Activated CD4-positive, alpha-beta memory T cell treated with anti-CD3 and anti-CD28 coated beads, Interleukin-2, amount 10 ng/mL, durations not matched to agents 7 days and 5 days (primary cell): ENCODE data around the gene POR. TPM values are rescaled to one million over a fixed set of nuclear protein-coding genes. Genes with fewer than 3 reads are reported as not detected.
"Not testable (repeated sequence)": the region's sequence is repeated elsewhere in the genome, so short reads cannot be mapped to it uniquely, and the experiment has no call there.

Source experiments
- CTCF ChIA-PET: fragments of 350-600 bp; sonication (Branson Sonifier 250); formaldehyde crosslinking; loops from one replicate; lab custom pipeline; 2021; ENCODE audit warnings: antibody characterized with exemption, inconsistent platforms; lab: Charles Lee
- POLR2A ChIA-PET: fragments of 350-600 bp; sonication (Branson Sonifier 250); formaldehyde crosslinking; loops from one replicate; lab custom pipeline; 2021; ENCODE audit warnings: antibody characterized with exemption; lab: Charles Lee
- DNase-seq: peaks from one replicate; pipeline ENCODE4 v3.0.0-alpha.2; 2020
- H3K27ac Mint-ChIP-seq: one replicate; pipeline ENCODE4 v1.8.0; 2021; ENCODE audit warnings: mild to moderate bottlenecking, mixed read lengths
- H3K27me3 Mint-ChIP-seq: one replicate; pipeline ENCODE4 v1.8.0; 2021; ENCODE audit warnings: mixed read lengths
- H3K36me3 Mint-ChIP-seq: one replicate; pipeline ENCODE4 v1.8.0; 2021; ENCODE audit warnings: low read depth, mixed read lengths
- H3K4me1 Mint-ChIP-seq: one replicate; pipeline ENCODE4 v1.8.0; 2021; ENCODE audit warnings: mixed read lengths
- H3K4me3 Mint-ChIP-seq: one replicate; pipeline ENCODE4 v1.8.0; 2021; ENCODE audit warnings: mild to moderate bottlenecking, mixed read lengths
- H3K9me3 Mint-ChIP-seq: one replicate; pipeline ENCODE4 v1.8.0; 2021; ENCODE audit warnings: mixed read lengths
- total RNA-seq, 2 experiments: library from RNA; stranded (reverse); gene quantifications; one replicate each; pipeline ENCODE4 v1.2.3, GENCODE V29; 2021

POR gene
- total RNA-seq, 2 experiments from 2014 or later, result 34.0 to 45.3 TPM

DNA sequence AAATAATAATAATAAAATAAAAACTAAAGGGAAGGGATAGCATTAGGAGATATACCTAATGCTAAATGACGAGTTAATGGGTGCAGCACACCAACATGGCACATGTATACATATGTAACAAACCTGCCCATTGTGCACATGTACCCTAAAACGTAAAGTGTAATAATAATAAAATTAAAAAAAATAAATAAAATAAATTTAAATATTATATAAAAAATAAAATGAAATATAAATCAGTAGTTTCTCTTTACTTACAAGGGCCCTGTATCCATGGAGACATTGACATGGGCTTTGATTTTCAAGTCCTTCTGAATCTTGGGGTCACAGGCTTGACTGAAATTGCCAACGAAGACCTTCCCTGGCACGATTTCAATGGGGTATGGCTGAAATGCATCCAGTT is 90.0 kb downstream of the POR start:
- H3K27ac Mint-ChIP-seq, DNase-seq, POLR2A ChIA-PET, H3K4me3 Mint-ChIP-seq, H3K27me3 Mint-ChIP-seq, H3K9me3 Mint-ChIP-seq: not testable (repeated sequence)
- Mint-ChIP-seq H3K4me1 (peaks cover 22% of the 10 kb centered on the region), H3K36me3 (peaks cover 37% of the 10 kb centered on the region)
- CTCF ChIA-PET, result interaction anchor here (0.6 to 0.7 kb wide), 2 partner anchors 16 to 139 kb away, joined by 3 to 4 read pairs; no protein-coding TSS in a partner anchor

GRCh38 chr7:76008156-76008687 is 93.3 kb downstream of the POR start:
- no peak overlapping the region for H3K4me3 Mint-ChIP-seq
- H3K36me3 Mint-ChIP-seq, result peaks cover 42% of the 10 kb centered on the region
- H3K4me1 Mint-ChIP-seq, result peaks cover 31% of the 10 kb centered on the region
- H3K27ac Mint-ChIP-seq, result peak overlapping the region; percentile 78
- ChIA-PET POLR2A (interaction anchor here (0.8 to 2.7 kb wide), 5 partner anchors 11 to 93 kb away, joined by 3 to 11 read pairs (median 5); partner anchors contain the start of genes MDH2, POR and STYXL1), CTCF (interaction anchor here (1.2 to 3.3 kb wide), 2 partner anchors 12 to 89 kb away, joined by 4 to 24 read pairs; no protein-coding TSS in a partner anchor)
- H3K27me3 Mint-ChIP-seq, result peaks cover 6% of the 10 kb centered on the region
- H3K9me3 Mint-ChIP-seq, result no peaks in the 10 kb centered on the region
- DNase-seq, result peak; percentile 48

GRCh38 chr7:76009672-76010600 is 95.0 kb downstream of the POR start:
- peak overlapping the region; percentile 49 for H3K4me3 Mint-ChIP-seq
- peaks cover 41% of the 10 kb centered on the region for H3K36me3 Mint-ChIP-seq
- H3K27me3 Mint-ChIP-seq, result peaks cover 6% of the 10 kb centered on the region
- H3K9me3 Mint-ChIP-seq, result no peaks in the 10 kb centered on the region
- ChIA-PET CTCF (interaction anchor here (0.6 to 3.3 kb wide), 4 partner anchors 10 to 248 kb away, joined by 3 to 24 read pairs (median 4); no protein-coding TSS in a partner anchor), POLR2A (interaction anchor here (0.7 to 2.7 kb wide), 4 partner anchors 10 to 95 kb away, joined by 3 to 11 read pairs (median 6); partner anchors contain the start of genes MDH2, POR and STYXL1)
- no peak for DNase-seq
- H3K4me1 Mint-ChIP-seq, result peaks cover 31% of the 10 kb centered on the region
- peak overlapping the region; percentile 78 for H3K27ac Mint-ChIP-seq

DNA sequence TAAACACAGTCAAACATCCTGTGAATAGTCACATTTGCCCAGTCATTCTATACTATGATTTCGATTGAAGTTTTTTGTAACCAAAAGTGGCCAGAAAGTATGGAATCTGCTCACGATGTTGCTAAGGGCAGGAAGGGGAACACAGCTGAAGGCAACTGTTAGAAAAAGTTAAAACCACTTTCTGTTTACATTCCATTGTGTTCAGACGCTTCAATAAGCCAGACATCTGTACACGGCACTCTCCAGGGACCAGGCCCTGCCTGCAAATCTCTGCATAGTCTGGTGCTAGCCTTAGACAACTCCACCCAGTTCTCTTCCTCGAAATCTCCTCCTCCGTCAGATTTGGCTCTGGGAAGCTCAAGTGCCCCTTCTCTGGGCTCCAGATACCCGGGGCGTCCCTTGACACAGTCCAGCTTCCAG is 96.5 kb downstream of the POR start:
- POLR2A ChIA-PET, result interaction anchor here (1.3 kb wide), 1 partner anchor 37 kb away, joined by 4 read pairs; the partner anchor contains the start of genes MDH2 and STYXL1
- H3K4me1 Mint-ChIP-seq, result peaks cover 31% of the 10 kb centered on the region

DNA sequence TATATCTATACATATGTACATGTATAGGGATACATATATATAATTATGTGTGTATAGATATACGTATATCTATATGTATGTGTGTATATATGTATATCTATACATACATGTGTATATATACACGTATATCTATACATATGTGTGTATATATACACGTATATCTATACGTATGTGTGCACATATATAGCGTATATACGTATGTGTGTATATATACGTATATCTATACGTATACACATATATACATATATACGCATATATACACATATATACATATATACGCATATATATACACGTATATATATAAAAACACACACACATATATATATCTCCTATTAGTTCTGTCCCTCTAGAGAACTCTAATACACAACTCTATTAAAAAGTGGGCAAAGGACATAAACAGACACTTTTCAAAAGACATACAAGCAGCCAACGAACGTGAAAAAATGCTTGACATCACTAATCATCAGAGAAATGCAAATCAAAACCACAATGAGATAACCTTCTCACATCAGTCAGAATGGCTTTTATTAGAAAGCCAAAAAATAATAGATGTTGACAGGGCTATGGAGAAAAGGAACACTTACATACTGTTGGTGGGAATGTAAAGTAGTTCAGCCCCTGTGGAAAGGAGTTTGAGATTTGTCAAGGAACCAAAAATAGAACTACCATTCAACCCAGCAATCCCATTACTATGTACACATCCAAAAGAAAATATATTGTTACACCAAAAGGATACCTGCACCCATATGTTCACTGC is 101.4 kb downstream of the POR start:
- no peaks in the 10 kb centered on the region for H3K27me3 Mint-ChIP-seq
- H3K27ac Mint-ChIP-seq, result no peak overlapping the region
- CTCF ChIA-PET, result no interaction called here
- POLR2A ChIA-PET, result no interaction called here
- peaks cover 16% of the 10 kb centered on the region for H3K4me1 Mint-ChIP-seq
- H3K9me3 Mint-ChIP-seq, result no peaks in the 10 kb centered on the region
- DNase-seq, result no peak
- H3K36me3 Mint-ChIP-seq, result peaks cover 55% of the 10 kb centered on the region
- no peak overlapping the region for H3K4me3 Mint-ChIP-seq

More for the DNA sequence above, 96.5 kb downstream of the POR start:
- CTCF ChIA-PET, result interaction anchor here (1.0 to 1.4 kb wide), 2 partner anchors 146 to 249 kb away, joined by 3 to 4 read pairs; no protein-coding TSS in a partner anchor
- Mint-ChIP-seq H3K27ac (no peak overlapping the region), H3K9me3 (no peaks in the 10 kb centered on the region), H3K36me3 (peaks cover 41% of the 10 kb centered on the region), H3K27me3 (peaks cover 6% of the 10 kb centered on the region), H3K4me3 (no peak overlapping the region)
- DNase-seq, result no peak

DNA sequence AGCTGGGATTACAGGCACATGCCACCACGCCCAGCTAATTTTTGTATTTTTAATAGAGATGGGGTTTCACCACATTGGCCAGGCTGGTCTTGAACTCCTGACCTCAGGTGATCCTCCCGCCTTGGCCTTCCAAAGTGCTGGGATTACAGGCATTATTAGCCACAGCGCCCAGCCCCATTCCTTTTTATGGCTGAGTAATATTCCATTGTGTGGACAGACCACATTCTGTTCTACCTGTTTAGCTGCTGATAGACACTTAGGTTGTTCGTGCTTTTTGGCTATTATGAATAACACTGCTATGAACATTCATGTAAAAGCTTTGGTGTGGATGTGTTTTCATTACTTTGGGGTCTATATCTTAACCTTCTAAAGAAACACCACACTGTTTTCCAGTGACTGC is 103.6 kb downstream of the POR start:
- H3K9me3 Mint-ChIP-seq, result not testable (repeated sequence)

DNA sequence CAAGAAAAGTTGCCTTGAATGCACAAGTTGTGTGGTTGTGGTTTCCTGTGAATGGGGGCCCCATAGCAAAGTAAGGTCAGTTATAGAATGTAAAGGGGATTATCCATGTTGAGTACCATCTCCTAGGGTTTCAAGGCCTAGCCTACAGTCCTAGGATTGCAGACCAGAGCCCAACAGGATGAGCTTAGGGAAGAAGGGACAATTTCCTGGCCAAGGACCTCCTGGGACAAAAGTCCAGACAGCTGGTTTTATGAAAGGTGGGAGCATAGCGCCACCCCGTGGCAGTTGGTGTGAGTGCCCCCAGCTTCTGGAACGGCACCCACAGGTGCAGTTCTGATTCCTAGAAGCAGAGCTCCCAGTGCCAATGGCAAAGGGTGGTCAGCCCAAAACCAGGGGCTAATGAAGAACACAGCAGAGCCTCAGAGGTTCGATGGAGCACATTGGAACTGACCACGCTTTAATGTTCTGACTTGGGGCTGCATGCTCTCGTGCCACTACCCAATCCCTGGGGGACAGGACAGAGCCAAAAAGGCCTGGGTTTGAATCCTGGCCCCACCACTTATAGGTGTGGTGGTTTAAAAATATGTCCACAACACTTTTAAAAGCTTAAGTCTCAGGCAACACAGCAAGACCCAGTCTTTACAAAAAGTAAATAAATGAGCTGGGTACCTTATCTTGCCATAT is 105.2 kb downstream of the POR start:
- Mint-ChIP-seq H3K4me1 (peaks cover 20% of the 10 kb centered on the region), H3K9me3 (no peaks in the 10 kb centered on the region), H3K36me3 (peaks cover 40% of the 10 kb centered on the region), H3K27ac (peak overlapping the region; percentile 42), H3K4me3 (no peak overlapping the region), H3K27me3 (no peaks in the 10 kb centered on the region)
- CTCF ChIA-PET, result interaction anchor here (0.6 to 5.4 kb wide), 34 partner anchors 9 to 441 kb away, joined by 3 to 78 read pairs (median 4); partner anchors contain the start of genes MDH2 and STYXL1
- peak; percentile 81 for DNase-seq
- POLR2A ChIA-PET, result interaction anchor here (0.6 to 1.2 kb wide), 7 partner anchors 11 to 153 kb away, joined by 3 to 4 read pairs (median 3); partner anchors contain the start of genes MDH2 and STYXL1

More for the DNA sequence above, 103.6 kb downstream of the POR start:
- H3K27me3 Mint-ChIP-seq, POLR2A ChIA-PET, H3K27ac Mint-ChIP-seq, H3K4me3 Mint-ChIP-seq, DNase-seq: not testable (repeated sequence)
- CTCF ChIA-PET, result interaction anchor here (0.6 to 5.4 kb wide), 2 partner anchors 145 to 153 kb away, joined by 4 to 78 read pairs; no protein-coding TSS in a partner anchor
- peaks cover 43% of the 10 kb centered on the region for H3K36me3 Mint-ChIP-seq
- peaks cover 20% of the 10 kb centered on the region for H3K4me1 Mint-ChIP-seq

GRCh38 chr7:76022026-76022780 is 107.2 kb downstream of the POR start:
- peaks cover 41% of the 10 kb centered on the region for H3K36me3 Mint-ChIP-seq
- peaks cover 20% of the 10 kb centered on the region for H3K4me1 Mint-ChIP-seq
- DNase-seq, result no peak
- H3K27me3 Mint-ChIP-seq, result no peaks in the 10 kb centered on the region
- ChIA-PET POLR2A (no interaction called here), CTCF (interaction anchor here (5.4 kb wide), 1 partner anchor 157 kb away, joined by 78 read pairs; no protein-coding TSS in a partner anchor)
- peak overlapping the region; percentile 14 for H3K27ac Mint-ChIP-seq
- H3K4me3 Mint-ChIP-seq, result no peak overlapping the region
- no peaks in the 10 kb centered on the region for H3K9me3 Mint-ChIP-seq

- Mint-ChIP-seq H3K4me3 (no peak overlapping the region), H3K9me3 (no peaks in the 10 kb centered on the region), H3K4me1 (peaks cover 20% of the 10 kb centered on the region), H3K36me3 (peaks cover 38% of the 10 kb centered on the region), H3K27me3 (no peaks in the 10 kb centered on the region), H3K27ac (no peak overlapping the region)
- ChIA-PET CTCF (interaction anchor here (5.4 kb wide), 1 partner anchor 158 kb away, joined by 78 read pairs; no protein-coding TSS in a partner anchor), POLR2A (no interaction called here)
- DNase-seq, result no peak
Measured at GRCh38 chr7:76023002-76023401, 108.0 kb downstream of the POR start.

GRCh38 chr7:76029682-76030081 is 114.7 kb downstream of the POR start:
- peaks cover 13% of the 10 kb centered on the region for H3K4me1 Mint-ChIP-seq
- H3K9me3 Mint-ChIP-seq, H3K27me3 Mint-ChIP-seq, H3K4me3 Mint-ChIP-seq, DNase-seq, H3K27ac Mint-ChIP-seq, POLR2A ChIA-PET: not testable (repeated sequence)
- H3K36me3 Mint-ChIP-seq, result peaks cover 17% of the 10 kb centered on the region
- CTCF ChIA-PET, result interaction anchor here (1.5 kb wide), 1 partner anchor 9 kb away, joined by 5 read pairs; no protein-coding TSS in a partner anchor

DNA sequence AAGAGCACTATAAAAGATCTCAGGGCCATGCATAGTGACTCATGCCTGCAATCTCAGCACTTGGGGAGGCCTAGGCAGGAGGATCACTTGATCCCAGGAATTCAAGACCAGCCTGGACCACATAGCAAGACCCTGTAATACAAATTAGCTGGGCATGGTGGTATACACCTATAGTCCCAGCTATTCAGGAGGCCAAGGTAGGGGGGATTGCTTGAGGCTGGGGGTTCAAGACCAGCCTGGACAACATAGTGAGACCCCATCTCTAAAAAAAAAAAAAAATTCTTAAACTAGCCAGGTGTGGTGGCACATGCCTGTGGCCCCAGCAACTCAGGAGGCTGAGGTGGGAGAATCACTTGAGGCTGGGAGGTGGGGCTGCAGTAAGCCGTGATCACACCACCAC is 117.0 kb downstream of the POR start:
- H3K36me3 Mint-ChIP-seq, result peaks cover 8% of the 10 kb centered on the region
- CTCF ChIA-PET, result interaction anchor here (0.7 to 0.9 kb wide), 4 partner anchors 12 to 82 kb away, joined by 3 to 5 read pairs (median 4); partner anchors contain the start of gene STYXL1
- POLR2A ChIA-PET, result interaction anchor here (0.7 kb wide), 1 partner anchor 310 kb away, joined by 3 read pairs; no protein-coding TSS in a partner anchor
- DNase-seq, result no peak
- H3K9me3 Mint-ChIP-seq, result no peaks in the 10 kb centered on the region
- no peaks in the 10 kb centered on the region for H3K27me3 Mint-ChIP-seq
- peaks cover 13% of the 10 kb centered on the region for H3K4me1 Mint-ChIP-seq
- no peak overlapping the region for H3K4me3 Mint-ChIP-seq
- H3K27ac Mint-ChIP-seq, result no peak overlapping the region
